ENCODE measurements around the gene OTUD5.
"Not testable (repeated sequence)": the region's sequence is repeated elsewhere in the genome, so short reads cannot be mapped to it uniquely, and the experiment has no call there.

The OTUD5 gene

GRCh38 chrX:48890934-48891401 lies 66.4 kb downstream of the OTUD5 start:
- TF ChIP-seq FOXM1 (IDR thresholded peaks at IDR 0.05; ENCODE audit: borderline replicate concordance) (no peak), BHLHE40 (IDR thresholded peaks at IDR 0.05; ENCODE audit: borderline replicate concordance) (no peak), FOXA1 (IDR thresholded peaks at IDR 0.05) (no peak)
- ChIA-PET CTCF (no interaction called here), POLR2A (interaction anchor here (1.0 to 1.4 kb wide), 5 partner anchors 21 to 260 kb away, joined by 3 to 6 read pairs (median 3); partner anchors contain the start of gene SLC35A2)
- DNase-seq (ENCODE audit: extremely low spot score) = no peak

- DNase-seq (ENCODE audit: extremely low spot score) = no peak
- no peak for TF ChIP-seq ARNT (IDR thresholded peaks at IDR 0.05)
- TF ChIP-seq SUZ12 (IDR thresholded peaks at IDR 0.05) = no peak
- no peak for TF ChIP-seq FOXK2 (IDR thresholded peaks at IDR 0.05)
- no peak for TF ChIP-seq FOXA1 (IDR thresholded peaks at IDR 0.05)
- no peak for TF ChIP-seq ZNF384 (IDR thresholded peaks at IDR 0.05)
- no peak for TF ChIP-seq SP1 (IDR thresholded peaks at IDR 0.05)
- no peak for TF ChIP-seq BHLHE40 (IDR thresholded peaks at IDR 0.05; ENCODE audit: borderline replicate concordance)
- no peak for TF ChIP-seq ELF4 (IDR thresholded peaks at IDR 0.05)
- CTCF ChIA-PET = no interaction called here
- POLR2A ChIA-PET = interaction anchor here (1.4 kb wide), 1 partner anchor 152 kb away, joined by 5 read pairs; no protein-coding TSS in a partner anchor
Measured at GRCh38 chrX:48890296-48890925, 67.0 kb downstream of the OTUD5 start.

GRCh38 chrX:48886586-48886985 lies 70.8 kb downstream of the OTUD5 start:
- POLR2A ChIA-PET; DNase-seq (ENCODE audit: extremely low spot score): not testable (repeated sequence)
- CTCF ChIA-PET = interaction anchor here (0.6 kb wide), 1 partner anchor 13 kb away, joined by 3 read pairs; no protein-coding TSS in a partner anchor

GRCh38 chrX:48883729-48884128 lies 73.7 kb downstream of the OTUD5 start:
- ChIA-PET CTCF (interaction anchor here (1.1 kb wide), 1 partner anchor 60 kb away, joined by 3 read pairs; no protein-coding TSS in a partner anchor), POLR2A (interaction anchor here (0.7 to 1.0 kb wide), 2 partner anchors 14 to 19 kb away, joined by 3 read pairs; partner anchors contain the start of genes PQBP1 and TIMM17B)
- no peak for DNase-seq (ENCODE audit: extremely low spot score)
- no peak for TF ChIP-seq HDGF (IDR thresholded peaks at IDR 0.05; ENCODE audit: borderline replicate concordance)
- TF ChIP-seq ZNF384 (IDR thresholded peaks at IDR 0.05) = no peak
- TF ChIP-seq SUZ12 (IDR thresholded peaks at IDR 0.05) = no peak
- no peak for TF ChIP-seq CTBP1 (IDR thresholded peaks at IDR 0.05; ENCODE audit: borderline replicate concordance)
- no peak for TF ChIP-seq FOXK2 (IDR thresholded peaks at IDR 0.05)
- no peak for TF ChIP-seq BHLHE40 (IDR thresholded peaks at IDR 0.05; ENCODE audit: borderline replicate concordance)
- no peak for TF ChIP-seq FOXM1 (IDR thresholded peaks at IDR 0.05; ENCODE audit: borderline replicate concordance)
- TF ChIP-seq TARDBP (IDR thresholded peaks at IDR 0.05) = no peak
- no peak for TF ChIP-seq FOXA1 (IDR thresholded peaks at IDR 0.05)
- no peak for TF ChIP-seq LEF1 (IDR thresholded peaks at IDR 0.05; ENCODE audit: borderline replicate concordance)
- no peak for TF ChIP-seq ELF4 (IDR thresholded peaks at IDR 0.05)
- TF ChIP-seq SP1 (IDR thresholded peaks at IDR 0.05) = no peak
- TF ChIP-seq PKNOX1 (IDR thresholded peaks at IDR 0.05) = no peak
- no peak for TF ChIP-seq NFRKB (IDR thresholded peaks at IDR 0.05)

GRCh38 chrX:48876944-48877343 lies 80.5 kb downstream of the OTUD5 start:
- POLR2A ChIA-PET = interaction anchor here (2.3 kb wide), 1 partner anchor 21 kb away, joined by 8 read pairs; the partner anchor contains the start of genes PQBP1 and TIMM17B
- CTCF ChIA-PET; DNase-seq (ENCODE audit: extremely low spot score): not testable (repeated sequence)

Measured in HEK293T (cell line).